GM04503 (cell line): Measurements from ENCODE around the gene IL36B.

Source experiments
- DNase-seq: peaks from one replicate; pipeline ENCODE4 v3.0.0-alpha.2; 2012; ENCODE audit warnings: low read depth

IL36B gene

DNA sequence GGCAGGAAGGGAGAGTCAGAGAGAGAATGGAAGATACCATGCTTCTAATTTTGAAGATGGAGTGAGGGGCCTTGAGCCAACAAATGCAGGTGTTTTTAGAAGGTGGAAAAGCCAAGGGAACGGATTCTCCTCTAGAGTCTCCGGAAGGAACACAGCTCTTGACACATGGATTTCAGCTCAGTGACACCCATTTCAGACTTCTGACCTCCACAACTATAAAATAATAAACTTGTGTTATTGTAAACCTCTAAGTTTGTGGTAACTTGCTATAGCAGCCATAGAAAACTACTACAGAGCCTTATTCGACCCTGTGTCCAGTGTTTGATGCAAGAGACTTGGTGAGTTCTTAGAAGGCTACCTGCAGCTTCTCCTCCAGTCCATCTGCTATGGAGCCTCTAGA lies 22.9 kb upstream of the IL36B start:
- DNase-seq: no peak

DNA sequence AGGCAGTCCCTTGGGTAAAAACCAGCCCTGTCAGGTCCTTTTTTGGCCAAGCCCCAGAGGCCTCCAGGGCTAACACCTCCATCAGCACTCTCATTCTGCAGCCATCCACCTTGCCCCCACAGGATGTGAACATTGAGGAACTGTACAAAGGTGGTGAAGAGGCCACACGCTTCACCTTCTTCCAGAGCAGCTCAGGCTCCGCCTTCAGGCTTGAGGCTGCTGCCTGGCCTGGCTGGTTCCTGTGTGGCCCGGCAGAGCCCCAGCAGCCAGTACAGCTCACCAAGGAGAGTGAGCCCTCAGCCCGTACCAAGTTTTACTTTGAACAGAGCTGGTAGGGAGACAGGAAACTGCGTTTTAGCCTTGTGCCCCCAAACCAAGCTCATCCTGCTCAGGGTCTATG lies 22.4 kb upstream of the IL36B start:
- DNase-seq: no peak

DNA sequence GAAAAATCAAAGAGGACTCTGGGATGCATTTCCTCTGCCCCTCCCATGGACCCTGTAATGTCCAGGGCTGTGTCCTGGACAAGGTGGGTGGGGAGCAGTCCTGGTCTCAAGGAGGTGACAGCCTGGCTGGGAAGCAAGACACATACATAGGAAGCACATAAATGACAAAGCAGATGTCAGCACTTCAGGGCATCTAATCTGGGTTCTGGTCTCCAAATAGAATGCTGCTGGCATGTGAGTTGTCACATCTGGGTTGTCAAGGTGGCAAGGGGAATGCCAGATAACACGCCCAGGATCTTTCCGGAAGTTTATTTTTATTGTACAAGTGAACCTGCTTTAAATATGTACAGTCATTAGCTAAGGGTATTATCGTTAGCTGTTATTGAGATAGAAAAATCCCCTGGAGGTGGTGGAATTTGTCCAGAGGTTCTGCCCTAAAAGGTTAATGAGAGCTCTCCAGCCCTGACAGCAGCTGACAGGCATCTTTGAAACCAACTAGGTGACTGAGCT lies 20.7 kb upstream of the IL36B start:
- no peak for DNase-seq

DNA sequence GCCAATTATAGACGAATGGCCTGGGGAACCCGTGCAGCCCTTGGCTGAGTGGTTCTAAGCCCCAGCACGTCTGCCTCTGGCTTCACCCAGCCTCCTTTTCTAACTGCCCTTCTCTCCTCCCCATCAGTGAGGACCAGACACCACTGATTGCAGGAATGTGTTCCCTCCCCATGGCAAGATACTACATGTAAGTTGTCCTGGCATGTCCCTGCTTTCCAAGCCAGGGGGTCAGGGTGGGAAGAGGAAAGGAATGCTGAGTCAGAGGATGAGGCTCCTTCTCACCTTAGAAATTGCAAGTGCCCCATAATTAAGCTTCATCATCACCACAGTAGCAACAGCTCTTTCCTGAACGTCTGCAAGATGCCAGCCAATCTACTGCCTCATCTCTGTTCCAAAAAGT lies 19.9 kb upstream of the IL36B start:
- DNase-seq: no peak

DNA sequence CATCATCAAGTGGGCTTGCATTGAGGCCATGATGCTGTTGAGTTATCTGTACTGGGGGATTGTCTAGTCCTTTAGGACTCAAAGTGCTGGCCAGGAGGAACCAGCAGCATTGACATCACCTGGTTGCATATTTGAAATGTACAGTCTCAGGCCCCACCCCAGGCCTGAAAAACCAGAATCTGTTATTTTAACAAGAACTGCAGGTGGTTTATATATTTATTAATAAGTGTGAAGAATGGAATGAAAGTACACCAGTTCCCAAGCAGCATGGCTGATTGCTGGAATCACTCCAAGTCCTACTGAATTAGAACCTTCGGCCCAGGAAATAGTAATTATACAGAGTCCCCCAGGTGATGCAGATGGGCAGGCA lies 17.9 kb upstream of the IL36B start:
- no peak for DNase-seq

DNA sequence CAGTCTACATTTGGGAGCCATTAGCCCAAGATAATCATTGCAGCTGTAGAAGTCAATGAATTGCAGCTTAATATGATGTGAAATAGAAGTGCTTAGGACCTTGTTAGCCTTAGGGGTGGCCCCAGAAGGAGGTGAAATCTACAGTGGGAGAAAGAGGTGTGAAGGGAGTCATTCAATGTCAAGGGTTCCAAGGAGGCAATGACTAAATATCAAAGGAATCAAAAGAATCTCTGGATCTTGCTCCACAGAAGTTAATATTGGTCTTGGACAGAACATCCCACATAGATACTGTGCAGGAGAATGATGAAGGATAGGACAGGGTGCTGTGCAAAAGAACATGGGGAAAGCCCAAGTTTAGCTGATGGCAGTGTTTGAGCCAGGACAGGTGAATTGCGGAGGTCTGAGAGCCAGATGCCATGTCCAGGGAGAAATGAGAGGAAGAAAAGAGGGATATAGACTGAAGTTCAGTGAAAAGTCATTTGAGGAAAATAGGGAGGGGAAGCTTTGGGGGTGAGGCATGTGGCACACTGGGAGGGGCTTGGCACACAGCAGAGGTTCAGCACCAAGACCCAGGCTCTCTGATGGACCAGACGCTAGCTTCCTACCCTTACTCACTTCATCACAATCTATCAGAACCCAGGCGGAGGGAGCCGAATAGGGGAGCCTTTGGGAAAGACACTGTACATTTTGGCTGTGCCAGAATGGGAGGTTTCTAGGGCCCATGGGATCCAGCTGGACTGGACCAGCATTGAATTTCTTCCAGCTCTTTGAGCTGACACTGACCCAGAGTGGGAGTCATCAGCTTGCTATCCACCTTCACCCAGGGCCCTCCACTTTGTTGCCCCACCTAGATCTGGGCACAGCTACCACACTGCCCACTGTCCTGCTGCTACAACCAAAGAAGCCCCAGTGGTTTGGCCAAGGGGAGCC lies 17.3 kb upstream of the IL36B start:
- DNase-seq: no peak

DNA sequence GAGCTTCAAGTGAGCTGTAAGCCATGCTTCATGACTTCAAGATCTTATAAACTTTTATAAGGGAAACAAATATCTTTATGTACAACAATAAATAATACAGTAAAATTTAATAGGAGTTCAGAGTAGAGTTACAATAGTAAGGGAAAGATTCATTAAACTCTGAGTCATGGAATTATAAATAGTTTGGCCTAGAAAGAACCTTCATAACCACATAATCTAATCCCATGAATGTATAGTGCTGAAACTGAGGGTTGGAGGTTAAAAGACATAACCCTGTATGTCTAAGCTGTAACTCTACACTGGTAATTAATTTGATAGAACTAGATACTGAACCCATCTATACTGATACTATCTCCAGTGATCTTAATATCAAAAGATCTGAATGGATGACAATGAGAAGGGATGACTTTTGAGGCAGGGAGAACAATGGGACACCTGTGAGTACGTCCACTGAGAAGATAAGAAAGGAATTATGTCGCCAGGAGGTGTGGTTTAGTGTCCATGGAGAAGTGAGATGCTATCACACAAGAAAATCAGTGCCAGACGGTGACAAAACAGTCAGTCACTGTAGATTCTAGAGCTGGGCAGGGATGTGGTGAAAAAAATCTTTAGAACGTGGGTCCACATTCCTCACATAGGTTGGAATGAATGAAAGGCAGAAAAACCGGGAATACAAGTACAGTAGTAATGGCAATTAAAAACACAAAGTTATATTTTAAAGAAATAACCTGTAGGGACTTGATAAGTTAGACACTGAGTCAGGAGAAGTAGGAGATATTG lies 16.2 kb upstream of the IL36B start:
- no peak for DNase-seq

DNA sequence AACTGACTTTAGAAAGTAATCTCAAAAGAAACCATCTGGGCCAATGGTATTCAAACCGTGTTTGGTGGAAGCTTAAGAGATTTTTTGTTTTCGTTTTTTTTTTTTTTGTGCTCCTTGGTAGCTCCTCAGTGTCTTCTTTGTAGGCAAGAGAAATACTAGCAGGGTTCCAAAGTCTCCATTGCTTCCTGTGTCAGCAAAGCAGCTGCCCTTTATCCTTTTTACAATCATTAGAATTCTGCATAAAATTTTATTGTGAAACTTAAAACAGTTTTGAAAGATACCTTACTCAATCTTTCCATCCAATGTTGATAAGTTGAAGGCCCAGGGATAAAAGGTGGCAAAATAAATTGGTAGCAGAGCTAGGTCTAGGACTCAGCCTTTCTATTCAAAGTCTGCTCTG lies 15.6 kb upstream of the IL36B start:
- no peak for DNase-seq

DNA sequence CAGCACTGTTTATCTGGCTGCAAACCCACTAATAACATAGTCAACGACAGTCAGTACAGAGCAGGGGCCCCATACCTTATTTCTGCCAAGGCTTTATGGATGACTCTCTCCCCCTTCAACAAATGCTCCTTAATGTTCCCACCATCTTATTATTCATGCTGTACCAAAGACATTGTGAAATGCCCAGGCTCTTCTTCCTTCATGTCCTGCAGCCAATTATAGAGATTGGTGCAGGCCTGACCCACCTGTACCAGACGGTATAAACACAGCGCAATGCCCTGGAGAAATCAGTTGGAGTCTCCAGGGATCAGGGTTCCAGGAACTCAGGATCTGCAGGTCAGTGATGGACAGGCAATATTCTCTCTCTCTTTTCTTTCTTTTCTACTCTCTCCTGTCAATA lies 15.0 kb upstream of the IL36B start, which contains the start of gene IL1F10:
TSS of gene IL1F10 (plus strand) at position 290 of the 400 bp plus-strand sequence. CDS start 4,769 bp downstream, outside the sequence.
- no peak for DNase-seq

DNA sequence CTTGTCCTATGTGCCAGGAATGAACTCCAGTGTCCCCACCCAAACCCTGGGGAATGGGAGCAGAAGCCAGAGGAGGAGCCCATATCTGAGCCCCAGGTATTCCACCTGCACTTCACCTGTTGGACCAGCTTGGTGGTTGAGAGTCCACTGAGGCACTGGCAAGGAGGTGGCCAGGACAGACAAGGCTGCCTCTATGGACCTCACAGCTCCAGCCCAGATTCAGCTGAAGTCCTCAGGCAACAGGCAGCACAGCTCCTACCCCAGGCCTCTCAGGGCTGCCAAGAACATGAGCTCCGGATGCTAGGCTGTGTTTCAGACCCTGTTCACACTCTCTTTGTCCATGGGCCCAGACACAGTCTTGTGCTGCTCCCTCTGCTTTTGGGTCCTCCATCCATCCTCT lies 12.2 kb upstream of the IL36B start:
- no peak for DNase-seq

DNA sequence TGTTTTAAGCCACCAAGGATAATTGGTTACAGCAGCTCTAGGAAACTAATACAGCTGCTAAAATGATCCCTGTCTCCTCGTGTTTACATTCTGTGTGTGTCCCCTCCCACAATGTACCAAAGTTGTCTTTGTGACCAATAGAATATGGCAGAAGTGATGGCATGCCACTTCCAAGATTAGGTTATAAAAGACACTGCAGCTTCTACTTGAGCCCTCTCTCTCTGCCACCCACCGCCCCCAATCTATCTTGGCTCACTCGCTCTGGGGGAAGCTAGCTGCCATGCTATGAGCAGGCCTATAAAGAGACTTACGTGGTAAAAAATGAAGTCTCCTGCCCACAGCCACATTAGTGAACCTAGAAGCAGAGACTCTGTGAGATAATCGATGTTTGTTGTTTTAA lies 11.6 kb upstream of the IL36B start:
- DNase-seq: no peak

DNA sequence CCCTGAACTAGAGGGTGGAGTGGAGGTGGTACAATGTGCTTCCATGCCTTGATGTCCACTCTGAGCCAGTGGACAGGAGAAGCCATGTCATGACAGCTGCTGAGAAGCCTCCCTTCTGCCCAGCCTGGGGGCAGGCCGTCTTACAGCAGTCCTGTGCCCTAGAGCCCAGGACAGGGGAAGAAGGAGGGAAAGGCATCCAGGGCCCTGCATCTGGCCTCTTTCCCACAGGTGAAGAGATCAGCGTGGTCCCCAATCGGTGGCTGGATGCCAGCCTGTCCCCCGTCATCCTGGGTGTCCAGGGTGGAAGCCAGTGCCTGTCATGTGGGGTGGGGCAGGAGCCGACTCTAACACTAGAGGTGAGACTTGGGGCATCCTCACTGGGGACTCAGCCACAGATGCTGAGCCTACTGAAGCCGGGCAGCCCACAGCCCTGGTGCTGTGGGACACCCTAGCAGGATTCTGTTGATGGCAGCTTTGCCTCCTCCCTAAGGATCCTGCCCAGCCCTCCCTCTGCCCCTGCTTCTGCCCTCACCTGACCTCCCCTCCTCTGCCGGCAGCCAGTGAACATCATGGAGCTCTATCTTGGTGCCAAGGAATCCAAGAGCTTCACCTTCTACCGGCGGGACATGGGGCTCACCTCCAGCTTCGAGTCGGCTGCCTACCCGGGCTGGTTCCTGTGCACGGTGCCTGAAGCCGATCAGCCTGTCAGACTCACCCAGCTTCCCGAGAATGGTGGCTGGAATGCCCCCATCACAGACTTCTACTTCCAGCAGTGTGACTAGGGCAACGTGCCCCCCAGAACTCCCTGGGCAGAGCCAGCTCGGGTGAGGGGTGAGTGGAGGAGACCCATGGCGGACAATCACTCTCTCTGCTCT lies 9.5 kb upstream of the IL36B start:
- no peak for DNase-seq

DNA sequence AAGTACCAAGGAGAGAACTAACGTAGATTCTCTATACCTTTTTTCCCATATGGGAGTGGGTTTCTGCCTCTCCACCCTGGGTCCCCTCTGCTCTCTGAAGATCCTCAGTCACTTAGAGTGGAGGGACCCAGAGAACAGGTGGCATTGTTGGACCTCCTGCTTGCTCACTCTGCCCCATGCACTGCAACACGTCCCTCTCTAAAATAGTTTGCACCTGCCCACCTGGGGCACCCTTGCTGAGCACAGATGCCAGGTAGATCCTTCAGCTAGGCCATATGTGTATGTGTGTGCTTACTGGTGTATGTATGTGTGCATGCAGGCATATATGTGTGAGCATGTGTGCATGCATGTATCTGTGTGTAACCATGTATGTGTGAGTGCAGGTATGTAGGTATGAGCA lies 8.6 kb upstream of the IL36B start:
- DNase-seq: no peak

DNA sequence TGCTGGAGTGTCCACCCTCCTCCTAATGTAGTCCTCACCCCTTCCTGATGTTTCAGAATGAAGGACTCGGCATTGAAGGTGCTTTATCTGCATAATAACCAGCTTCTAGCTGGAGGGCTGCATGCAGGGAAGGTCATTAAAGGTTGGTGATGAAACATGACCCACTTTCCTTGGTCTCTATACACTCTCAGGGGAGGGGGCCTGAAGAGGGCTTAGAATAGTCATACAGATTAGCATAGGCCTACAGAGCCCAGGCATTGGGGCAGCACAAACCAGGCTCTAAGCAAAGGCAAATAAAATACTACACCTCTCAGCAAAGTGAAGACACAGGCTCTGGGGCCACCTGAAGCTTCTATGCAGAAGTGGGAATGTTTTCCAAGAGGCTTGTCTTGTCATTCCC lies 8.1 kb upstream of the IL36B start:
- DNase-seq: no peak

DNA sequence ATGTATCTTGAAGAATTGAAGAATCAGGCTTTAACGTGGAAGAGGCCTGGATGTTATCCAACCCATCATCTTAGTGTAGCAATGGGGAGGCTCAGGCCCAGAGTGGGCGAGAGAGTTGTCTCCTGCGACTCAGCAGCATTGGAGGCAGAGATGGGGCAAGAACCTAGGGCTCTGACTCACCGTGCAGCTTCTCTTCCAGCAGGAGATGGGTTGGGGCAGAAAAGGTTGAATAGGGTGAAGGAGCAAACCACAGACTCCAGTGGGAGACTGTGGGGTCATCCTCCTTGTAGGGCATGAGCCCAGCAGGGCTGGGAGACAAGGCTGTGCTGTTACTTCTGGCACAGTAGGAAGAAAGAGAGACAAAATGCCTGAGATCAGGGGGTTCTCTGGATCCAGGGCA lies 7.7 kb upstream of the IL36B start:
- no peak for DNase-seq

DNA sequence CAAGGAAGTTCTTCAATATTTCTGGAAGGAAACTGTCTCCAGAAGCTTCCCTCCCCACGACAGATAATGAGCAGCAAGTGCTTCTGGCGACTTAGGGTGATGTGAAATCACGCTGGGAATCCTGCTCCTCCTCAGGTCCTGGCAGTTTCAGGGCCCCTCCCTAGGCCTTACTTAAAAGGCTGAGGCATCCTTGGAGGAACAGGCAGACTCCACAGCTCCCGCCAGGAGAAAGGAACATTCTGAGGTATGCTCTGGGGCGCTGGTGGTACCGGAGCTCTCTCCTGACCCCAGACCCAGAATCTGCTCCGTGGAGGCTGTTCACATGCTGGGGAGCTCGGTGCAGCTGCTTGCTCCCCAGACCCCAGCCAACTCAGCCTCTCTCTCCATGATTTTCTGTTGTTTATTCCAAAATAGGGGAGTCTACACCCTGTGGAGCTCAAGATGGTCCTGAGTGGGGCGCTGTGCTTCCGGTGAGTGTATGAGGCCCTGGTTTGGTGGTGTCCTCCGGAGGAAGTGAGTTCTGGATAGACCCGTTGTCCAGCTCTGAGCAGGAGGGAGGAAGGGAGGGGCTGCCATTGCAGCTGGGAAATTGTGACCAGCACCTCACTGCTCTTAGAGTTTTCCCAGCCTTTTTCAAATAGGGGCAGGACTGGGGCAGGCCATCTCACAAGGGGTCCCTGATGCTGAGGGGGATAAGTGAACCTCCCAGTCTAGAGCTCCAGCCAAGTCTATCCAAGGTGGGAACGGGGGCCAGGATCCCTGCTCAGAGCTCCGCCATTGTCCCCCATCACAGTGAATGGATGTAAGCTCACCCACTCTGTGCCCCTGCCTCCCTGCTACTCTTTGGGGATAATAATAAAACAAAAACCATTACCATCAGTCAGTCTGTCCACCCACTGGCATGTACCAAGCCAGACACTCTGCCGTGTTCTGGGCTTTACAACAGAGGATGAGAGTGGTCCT lies 6.6 kb upstream of the IL36B start, which contains the start of gene IL36RN:
TSS of gene IL36RN (plus strand) at position 201 of the 963 bp plus-strand sequence. CDS start at position 442, 241 bp downstream.
- no peak for DNase-seq

DNA sequence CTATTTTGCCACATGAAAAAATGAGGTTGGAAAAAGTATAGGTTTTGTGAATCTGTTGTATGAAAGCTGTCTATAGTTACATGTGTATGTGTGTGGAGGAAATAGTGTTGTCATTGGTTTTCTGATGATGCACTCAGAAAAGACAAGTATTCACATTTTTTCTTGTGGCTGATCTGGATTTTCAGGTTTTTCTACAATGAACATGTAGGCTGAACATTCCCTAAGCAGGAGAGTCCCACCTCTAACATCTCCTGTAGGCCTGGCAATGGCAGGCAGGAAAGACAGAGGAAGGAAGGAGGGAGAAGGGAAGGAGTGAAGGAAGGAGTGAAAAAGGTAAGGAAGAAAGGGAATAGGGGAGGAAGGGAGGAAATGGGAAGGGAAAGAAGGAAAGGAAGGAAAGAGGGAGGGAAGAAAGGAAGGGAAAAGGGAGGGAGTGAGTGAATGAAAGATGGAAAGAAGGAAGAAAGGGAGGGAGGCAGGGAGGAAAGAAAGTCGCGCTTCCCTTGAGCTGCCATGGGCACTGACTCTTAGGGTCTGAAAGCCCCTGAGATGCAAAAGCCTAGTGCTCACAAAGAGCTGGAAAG lies 5.8 kb upstream of the IL36B start:
- no peak for DNase-seq

DNA sequence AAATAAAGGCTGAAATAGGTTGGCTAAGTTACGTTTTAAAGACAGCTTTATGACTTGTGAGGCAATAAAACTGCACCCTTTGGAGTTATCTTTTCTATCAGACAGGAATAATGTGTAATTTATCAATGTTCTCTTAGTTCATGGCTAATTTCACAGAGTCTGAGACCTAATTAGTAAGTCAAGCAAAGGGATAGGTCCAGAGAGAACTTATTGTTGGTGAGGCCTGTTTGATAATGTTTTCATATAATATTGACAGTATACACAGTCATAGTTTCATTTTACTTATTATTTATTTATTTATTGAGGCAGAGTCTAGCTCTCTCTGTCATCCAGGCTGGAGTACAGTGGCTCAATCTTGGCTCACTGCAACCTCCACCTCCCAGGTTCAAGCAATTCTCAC lies 4.5 kb upstream of the IL36B start:
- no peak for DNase-seq

DNA sequence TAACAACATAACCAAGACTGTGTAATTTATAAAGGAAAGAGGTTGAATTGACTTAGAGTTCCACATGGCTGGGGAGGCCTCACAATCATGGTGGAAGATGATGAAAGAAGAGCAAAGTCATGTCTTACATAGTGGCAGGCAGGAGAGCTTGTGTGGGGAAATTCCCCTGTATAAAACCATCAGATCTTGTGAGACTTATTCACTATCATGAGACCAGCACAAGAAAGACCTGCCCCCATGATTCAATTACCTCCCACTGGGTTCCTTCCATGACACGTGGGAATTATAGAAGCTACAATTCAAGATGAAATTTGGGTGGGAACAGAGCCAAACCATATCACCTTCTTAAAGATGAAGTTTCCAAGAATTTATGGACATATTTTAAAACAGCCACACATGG lies 3.9 kb upstream of the IL36B start:
- no peak for DNase-seq

DNA sequence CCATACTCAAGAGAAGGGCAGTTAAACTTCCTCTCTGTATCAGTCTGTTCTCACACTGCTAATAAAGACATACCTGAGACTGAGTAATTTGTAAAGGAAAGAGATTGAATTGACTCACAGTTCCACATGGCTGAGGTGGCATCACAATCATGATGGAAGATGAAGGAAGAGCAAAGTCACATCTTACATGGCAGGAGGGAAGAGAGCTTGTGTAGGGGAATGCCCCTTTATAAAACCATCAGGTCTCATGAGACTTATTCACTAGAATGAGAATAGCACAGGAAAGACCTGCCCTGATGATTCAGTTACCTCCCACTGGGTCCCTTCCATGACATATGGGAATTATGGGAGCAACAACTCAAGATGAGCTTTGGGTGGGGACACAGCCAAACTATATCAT lies 1.4 kb upstream of the IL36B start:
- no peak for DNase-seq
